Spleen (tissue), 7 donors: ENCODE data around the gene TLK1.

Source experiments
- POLR2A ChIP-seq, 3 donors: fragments of 450-650 bp; IDR thresholded peaks; one replicate each; pipeline ENCODE4 v1.5.1; 2017; ENCODE audit warnings: antibody characterized with exemption in 3 of 3, mild to moderate bottlenecking in 1 of 3
- TF ChIP-seq, protein P1 (sequence below), 11 experiments: fragments of 200-600 bp in 7 of 11; fragments of 450-650 bp in 4 of 11; sonication (generic) in 4 of 11; IDR thresholded peaks in 8 of 11; conservative IDR thresholded peaks in 3 of 11; 1 replicate in 7 of 11; 2 replicates in 4 of 11; pipeline versions ENCODE4 v1.4.0 to v1.8.0; 2016 to 2021; ENCODE audit warnings: antibody characterized with exemption in 11 of 11, inconsistent platforms in 4 of 11, mild to moderate bottlenecking in 1 of 11
- donor health status: DM: no; HTN: no; CAD: no; lungs with moderate emphysema.
- donor health status: DM: no; HTN: no; CAD: no.
- donor health status: DM: no; HTN: no; CAD: no.

DNA sequence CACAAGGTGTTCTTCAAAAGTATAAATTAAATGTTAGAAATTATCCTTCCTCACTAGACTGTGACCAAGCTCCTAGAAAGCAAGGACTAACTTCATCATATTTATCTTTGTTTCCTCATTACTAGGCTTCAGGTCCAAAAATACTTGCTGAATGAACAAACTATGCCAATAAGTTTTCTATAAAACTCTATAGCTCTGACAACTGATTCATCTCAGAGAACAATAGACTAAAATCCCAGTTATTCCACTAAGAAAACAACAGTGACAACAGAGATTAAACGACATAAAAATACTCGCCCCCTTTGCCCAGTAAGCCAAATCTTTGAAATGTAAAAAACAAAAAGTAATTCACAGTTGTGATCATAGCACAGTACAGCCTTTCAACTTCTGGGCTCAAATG lies 13.6 kb downstream of the TLK1 start:
- TF ChIP-seq, protein P1, sequence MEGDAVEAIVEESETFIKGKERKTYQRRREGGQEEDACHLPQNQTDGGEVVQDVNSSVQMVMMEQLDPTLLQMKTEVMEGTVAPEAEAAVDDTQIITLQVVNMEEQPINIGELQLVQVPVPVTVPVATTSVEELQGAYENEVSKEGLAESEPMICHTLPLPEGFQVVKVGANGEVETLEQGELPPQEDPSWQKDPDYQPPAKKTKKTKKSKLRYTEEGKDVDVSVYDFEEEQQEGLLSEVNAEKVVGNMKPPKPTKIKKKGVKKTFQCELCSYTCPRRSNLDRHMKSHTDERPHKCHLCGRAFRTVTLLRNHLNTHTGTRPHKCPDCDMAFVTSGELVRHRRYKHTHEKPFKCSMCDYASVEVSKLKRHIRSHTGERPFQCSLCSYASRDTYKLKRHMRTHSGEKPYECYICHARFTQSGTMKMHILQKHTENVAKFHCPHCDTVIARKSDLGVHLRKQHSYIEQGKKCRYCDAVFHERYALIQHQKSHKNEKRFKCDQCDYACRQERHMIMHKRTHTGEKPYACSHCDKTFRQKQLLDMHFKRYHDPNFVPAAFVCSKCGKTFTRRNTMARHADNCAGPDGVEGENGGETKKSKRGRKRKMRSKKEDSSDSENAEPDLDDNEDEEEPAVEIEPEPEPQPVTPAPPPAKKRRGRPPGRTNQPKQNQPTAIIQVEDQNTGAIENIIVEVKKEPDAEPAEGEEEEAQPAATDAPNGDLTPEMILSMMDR (IDR thresholded peaks at IDR 0.05 in 8 of 11, conservative IDR thresholded peaks at IDR 0.05 in 3 of 11) = no peak
- no peak for TF ChIP-seq POLR2A (IDR thresholded peaks at IDR 0.05)
